GM21619 (cell line): Measurements from ENCODE around the gene BCAP29.
"Not testable (repeated sequence)": the region's sequence is repeated elsewhere in the genome, so short reads cannot be mapped to it uniquely, and the experiment has no call there.

Experiments
- ATAC-seq: cut with Tn5 transposase; IDR thresholded peaks from one replicate; pipeline ENCODE4 v1.9.1; 2021; ENCODE audit not compliant: unreplicated experiment

Gene BCAP29

DNA sequence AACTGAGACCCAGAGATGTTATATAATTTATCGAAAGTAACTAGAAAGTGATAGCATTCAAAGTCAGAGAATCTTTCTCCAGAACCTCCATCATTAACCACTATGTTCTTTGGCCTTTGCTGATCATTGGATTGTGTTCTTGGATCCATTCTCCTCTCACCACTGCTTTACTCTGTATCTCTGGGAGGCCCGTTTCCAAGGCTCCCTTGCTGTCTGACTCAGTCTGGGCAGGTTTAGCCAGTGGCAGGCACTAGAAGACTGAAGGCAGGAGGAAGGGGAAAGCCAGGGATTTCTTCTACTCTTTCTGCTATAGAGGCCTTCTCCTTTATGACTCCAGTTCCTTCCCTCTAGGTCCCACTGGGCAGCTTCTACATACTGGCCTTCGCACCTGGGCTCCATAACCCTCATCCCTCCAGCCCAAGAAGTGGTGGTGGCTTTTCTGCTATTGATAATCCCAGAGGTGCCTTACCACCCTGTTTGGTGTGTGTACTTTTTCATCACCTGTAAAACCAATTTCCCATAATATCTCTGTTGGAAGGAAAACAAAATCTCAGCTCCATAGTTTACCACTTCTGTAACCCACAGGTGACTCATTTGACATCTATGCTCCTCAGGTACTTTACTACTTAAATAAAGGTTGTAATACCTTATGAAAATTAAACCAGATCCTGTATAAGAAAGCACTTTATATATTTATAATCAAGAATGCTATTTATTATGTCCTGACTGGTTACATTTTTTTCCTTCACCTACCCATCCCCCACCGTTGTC, 36.0 kb downstream of the BCAP29 start:
- no peak for ATAC-seq

DNA sequence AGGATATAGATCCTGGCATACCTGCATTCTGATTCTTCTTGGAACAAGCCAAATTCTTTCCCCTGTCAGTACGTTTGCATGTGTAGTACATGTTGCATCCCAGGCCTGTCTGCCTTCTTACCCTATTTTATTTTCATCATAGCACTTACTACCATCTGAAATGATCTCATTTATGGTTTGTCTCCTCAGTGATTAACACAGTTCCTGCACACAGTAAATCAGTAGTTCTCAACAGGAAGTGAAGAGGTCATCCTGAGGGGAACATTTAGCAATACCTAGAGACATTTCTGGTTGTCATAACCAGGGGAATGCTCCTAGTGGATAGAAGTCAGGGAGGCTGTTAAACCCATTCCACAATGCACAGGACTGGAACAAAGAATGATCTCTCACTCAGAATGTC, 42.4 kb downstream of the BCAP29 start:
- ATAC-seq: peak; percentile 61

DNA sequence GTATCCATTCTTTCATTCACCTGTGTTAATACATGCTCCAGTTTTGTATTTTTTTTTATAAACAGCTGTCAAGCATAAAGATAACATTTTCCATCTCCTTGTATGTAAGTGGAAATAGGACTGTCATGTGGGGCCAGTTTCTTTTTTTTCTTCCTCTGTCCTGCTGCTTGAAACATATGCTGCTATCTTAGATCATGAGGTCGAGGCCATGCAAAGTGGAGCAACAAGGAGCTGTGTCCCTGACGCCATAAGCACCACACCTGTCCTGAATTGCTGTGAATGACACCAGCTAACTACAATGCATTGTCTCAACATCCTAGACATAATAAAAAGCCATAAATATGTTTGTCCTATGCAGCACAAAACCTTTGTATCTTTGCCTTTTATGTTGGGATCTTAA, 42.8 kb downstream of the BCAP29 start:
- ATAC-seq: no peak

DNA sequence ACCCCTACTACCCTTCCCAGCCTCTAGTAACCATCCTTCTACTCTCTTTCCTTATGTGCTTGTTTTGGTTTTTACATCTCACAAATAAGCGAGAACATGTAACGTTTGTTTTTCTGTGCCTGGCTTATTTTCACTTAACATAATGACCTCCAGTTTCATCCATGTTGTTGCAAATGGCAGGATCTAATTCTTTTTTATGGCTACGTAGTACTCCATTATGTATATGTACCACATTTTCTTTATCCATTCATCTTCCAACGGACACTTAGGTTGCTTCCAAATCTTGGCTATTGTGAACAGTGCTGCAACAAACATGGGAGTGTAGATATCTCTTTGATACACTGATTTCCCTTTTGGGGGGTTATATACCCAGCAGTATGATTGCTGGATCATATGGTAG, 47.0 kb downstream of the BCAP29 start:
- ATAC-seq: no peak

DNA sequence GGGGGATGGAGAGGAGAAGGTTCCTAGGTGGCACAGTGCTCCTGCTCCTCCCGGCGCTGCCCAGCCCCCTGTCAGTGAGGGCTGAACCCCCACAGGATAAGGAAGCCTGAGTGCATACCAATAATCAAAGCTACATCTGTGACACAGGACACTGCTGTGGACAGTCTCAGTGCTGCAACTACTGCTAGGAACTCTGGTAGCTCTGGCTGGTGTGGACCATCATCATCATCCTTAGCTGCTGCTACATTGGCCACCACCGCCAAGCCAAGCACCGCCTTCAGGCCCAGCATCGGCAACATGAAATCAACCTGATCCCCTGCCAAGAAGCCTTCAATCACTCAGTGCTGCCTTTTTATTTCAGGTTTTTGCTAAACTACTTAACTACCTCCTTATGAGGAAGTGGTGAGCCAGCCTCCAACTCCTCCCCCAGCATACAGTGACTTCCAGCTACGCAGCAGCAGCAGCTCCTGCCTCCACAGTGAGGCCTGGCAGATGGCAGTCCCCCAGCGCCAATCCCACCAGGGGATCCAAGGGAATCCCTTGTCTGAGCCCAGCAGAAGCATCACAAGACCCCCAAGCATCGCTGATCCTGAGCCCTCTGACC, 48.5 kb downstream of the BCAP29 start:
- no peak for ATAC-seq

DNA sequence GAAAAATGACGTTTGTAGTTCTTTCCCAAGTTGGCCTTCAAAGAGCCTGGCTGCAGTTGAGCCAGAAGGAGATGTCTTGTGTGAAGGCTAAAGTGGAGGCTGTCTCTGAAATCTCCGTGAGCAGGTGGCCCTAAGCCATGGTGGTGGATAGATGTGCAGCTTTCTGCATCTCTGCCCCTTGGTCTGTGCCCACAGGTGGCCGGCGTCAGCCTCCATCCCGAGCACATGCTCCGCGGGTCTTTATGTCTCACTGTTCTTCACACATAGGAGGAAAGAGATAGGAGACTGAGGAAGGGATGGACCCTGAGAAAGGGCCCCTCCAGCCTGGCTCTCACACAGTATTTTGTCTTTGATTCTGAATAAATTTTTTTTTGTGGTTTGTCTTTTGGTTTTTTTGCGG, 50.3 kb downstream of the BCAP29 start:
- ATAC-seq: no peak

DNA sequence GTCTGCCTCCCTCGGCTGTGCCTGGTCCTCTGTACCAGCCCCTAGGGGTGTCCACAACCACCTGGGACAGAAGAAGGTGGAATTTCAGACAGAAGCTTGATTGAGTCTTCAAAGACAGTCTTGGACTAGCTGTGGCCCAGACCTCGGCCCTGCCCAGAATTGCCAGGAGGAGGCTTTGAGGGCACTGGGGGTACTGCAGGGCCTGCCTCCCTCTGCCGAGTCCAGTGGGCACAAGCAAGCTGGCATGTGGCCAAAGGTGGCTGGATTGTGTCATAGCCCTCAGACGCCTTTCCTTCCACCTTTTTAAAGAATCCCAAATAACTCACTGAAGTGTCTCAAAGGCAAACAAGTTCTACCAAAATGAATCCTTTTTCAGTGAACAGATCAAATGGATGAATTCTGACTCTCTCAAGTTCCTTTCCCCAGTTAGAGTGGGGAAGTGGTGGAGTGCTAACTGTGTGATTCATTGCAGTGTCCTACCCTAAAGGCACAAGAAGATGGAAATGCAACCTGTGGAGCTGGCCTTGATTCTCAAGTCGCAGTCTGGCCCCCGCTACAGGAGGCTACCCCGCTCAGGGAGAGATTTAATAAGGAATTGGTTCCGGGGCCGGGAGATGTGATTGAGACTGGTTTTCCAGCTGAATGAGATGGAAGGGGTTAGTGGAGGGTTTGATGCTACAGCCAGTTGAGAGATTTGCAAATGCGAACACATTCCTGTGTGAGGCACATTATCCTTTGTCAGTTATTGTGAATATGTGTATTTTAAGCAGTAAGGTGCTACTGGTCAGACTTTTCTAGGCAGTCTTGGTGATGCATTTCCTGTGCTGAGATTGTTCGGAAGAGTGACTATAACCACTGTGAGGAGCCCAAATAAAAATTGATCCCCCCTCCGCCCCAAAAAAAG, 51.8 kb downstream of the BCAP29 start:
- ATAC-seq: no peak

DNA sequence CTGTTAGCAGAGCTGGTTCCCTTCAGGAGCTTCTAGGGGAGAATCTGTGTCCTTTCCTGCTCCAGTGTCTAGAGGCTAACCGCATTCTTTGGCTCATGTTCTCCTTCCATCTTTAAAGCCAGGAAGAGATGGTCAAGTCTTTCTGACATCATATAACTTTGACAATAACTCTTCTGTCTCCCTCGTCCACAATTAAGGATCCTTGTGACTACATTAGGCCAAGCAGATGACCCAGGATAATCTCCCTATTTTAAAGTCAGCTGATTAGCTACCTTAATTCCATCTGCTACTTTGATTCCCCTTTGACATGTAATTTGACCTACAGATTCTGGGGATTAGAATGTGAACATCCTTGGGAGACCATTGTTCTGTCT, 52.4 kb downstream of the BCAP29 start:
- no peak for ATAC-seq

DNA sequence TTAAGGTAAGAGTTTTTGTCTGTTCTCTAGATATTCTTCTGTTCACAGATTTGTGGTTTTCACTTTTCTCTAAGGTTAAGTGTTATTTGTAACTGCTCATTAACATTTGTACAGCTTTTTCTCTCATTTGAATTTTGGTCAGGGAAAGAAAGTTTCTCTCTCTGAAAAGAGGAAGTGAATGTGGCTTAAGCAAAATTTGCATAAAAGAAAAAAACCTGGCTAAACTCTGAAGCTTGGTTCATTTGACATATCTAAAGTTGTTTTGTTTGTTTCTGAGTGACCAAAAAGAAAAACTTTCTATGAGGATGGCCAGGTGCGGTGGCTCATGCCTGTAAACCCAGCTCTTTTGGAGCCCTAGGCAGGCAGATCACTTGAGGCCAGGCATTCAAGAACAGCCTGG, 58.5 kb downstream of the BCAP29 start:
- ATAC-seq: peak; percentile 92

DNA sequence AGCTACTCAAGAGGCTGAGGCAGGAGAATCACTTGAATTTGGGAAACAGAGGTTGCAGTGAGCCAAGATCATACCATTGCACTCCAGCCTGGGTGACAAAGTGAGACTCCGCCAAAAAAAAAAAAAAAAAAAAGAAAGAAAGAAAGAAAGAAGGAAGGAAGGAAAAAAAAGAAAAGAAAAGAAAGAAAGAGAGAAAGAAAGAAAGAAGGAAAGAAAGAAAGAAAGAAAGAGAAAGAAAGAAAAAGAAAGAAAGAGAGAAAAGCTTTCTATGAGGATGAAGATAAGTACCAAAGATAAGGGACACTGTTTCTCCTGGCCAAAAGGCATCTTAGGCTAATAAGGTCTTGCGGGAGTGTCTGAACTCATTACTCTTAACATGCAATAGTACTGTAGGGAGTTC, 59.0 kb downstream of the BCAP29 start:
- not testable (repeated sequence) for ATAC-seq

DNA sequence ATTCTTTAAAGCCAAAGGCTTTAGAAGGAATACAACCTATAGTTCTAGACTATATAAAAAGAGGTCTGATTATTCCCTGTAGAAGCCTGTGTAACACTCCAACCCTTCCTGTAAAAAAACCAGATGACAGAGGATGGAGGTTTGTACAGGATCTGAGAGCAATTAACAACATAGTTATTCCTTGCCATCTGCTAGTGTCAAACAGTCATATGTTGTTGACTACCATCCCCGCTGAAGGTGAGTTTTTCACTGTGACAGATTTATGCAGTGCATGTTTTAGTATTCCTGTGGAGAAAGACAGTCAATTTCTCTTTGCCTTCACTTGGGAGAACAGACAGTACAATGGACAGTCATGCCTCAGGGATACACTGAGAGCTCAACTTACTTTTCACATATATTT, 61.6 kb downstream of the BCAP29 start:
- no peak for ATAC-seq

DNA sequence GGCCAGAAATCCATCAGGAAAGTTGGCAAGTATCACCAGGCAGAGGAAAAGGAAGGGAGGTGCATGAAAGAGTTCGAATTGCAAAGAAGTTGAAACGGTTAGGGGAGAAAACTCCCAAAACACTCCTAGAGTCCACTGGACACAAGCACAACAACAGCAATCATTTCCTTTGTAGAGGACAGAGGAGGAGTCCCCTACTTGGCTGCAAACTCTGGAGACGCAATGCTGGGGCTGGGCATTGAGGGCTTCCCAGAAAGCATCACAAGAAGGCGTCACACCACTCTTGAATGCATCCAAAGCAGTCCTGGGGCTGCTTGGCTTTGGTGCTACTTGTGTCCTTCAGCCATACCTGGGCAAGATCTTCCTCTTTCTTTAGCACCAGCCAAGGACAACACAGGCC, 62.5 kb downstream of the BCAP29 start:
- no peak for ATAC-seq

DNA sequence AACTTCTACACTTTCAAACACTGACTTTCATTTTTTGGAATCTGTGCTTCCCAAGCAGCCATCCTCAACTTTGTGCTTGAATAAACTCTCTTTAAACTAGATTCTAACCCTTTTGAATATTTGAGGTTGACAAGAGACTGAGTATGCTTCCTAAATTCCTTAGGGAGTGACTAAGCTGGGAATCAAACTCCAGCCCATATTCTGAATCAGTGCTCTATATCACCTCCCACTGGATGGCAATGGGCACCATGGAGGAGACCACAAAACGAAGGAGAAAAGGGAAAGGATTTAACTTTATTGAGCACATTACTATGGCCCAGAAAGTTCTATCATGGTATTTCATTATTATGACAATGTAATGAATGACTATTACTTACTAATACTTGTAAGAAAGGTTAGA, 63.4 kb downstream of the BCAP29 start:
- no peak for ATAC-seq

DNA sequence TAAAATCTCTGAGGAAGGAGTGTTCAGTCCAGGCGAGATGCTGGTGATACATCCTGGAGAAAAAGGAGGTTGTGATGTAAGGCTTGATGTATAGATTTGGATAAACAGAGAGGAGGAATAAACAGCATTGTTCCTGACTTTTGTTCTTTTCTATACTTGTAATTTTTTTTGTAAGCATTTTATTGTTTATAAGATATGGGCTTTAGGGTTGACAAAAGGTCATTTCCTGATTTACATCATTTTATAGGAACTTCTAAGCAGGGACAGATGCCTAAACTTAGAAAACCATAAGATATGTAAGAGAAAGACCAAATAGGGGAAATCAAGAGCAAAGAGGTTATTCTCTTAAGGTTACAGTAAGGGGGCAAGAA, 63.9 kb downstream of the BCAP29 start:
- no peak for ATAC-seq

DNA sequence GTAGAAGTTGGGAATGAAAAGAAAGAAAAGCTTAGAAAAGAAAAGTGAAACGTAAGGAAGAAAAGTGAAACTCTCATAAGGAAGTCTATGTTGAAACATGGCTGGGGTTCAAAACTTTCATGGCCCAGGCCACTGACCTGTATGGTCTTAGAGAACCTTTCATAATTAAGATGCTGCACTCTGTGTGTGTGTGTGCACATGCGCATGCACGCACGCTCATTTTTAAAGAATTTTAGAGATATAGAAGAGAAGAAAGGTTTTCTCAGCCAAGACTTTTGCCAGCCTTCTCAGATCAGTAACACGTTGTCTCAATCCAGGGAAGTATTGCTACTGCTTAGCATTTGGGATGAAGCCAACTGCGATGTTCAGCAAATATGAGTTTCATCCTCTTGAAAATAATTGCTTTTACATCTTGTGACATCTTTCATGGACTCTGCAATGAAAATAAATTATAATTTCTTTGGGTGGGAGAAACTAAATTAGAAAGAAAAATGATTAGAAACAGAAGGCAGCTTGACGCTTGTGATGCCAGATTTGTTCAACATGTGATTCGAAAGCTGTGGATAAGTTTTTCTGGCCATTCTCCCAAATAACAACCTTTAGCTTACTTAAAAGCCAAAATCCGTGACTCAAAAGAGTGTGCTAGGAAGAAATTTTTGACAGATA, 64.4 kb downstream of the BCAP29 start:
- no peak for ATAC-seq

DNA sequence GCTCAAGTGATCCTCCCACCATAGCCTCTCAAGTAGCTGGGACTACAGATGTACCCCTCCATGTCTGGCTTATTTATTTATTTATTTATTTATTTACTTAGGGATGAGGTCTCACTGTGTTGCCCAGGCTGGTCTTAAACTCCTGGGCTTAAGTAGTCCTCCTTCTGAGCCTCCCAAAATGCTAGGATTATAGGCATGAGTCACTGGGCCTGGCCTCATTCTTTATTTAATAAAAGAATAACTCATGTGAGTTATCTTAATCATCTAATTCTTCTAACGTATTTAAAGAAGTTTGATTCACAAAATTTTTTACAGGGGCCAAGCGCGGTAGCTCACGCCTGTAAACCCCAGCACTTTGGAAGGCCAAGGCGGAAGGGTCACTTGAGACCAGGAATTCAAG, 72.6 kb downstream of the BCAP29 start:
- ATAC-seq: no peak

DNA sequence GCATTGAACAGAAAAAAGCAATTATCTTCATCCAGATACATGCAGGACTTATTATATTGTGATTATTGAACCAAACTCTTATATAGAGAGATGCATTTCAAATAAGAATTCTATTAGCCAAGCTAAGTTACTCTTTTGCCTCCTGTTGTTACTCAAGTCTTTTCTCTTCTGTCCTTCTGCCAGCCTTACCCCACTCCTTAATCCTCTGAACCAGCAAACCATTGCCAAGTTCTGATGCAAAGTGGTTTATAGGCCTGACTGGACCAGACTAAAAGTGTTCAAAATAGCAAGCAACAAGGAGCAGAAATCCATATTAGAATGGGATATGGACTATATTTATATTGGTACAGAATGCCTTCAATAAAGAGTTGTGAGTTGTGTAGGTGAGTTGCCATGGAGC, 78.4 kb downstream of the BCAP29 start:
- ATAC-seq: no peak

DNA sequence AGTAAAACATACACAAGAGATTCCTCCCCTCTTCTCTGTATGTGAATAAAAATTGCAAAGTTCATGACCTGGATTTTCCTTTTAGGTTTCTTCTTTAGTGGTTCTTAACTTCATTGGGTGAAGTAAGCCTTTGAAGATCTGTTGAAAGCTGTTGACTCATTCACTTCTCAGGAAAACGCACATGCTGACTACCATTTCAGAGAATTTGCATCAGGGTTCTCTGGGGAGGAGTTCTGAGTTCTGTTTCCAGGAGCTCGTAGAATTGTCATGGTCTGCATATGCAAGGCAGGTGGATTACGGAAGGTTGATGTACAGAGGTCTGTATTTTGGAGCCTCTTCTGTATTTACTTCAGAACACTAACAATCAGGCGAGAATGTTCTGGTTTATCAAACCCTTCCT, 79.6 kb downstream of the BCAP29 start:
- ATAC-seq: no peak

DNA sequence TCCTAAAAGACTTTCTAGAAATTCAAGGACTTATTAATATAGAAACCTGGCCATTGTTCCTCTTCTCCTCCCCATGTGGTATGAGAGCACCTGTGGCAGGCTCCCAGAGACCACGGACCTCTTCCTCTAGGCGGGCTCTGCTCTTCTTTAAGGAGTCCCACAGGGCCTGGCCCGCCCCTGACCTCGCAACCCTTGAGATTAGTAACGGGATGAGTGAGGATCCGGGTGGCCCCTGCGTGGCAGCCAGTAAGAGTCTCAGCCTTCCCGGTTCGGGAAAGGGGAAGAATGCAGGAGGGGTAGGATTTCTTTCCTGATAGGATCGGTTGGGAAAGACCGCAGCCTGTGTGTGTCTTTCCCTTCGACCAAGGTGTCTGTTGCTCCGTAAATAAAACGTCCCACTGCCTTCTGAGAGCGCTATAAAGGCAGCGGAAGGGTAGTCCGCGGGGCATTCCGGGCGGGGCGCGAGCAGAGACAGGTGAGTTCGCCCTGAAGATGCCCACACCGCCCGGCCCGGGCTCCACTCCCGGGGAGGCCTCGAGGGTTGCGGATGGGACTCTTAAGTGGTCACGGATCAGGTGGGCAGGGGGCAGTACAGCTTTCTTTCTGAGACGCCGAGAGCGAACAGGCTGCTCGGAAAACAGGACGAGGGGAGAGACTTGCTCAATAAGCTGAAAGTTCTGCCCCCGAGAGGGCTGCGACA, 80.5 kb downstream of the BCAP29 start, which contains the start of gene SLC26A4:
Gene SLC26A4 (plus strand): TSS at position 448 of the 700 bp plus-strand sequence. CDS start 814 bp downstream, outside the sequence.
- peak; percentile 53 for ATAC-seq

DNA sequence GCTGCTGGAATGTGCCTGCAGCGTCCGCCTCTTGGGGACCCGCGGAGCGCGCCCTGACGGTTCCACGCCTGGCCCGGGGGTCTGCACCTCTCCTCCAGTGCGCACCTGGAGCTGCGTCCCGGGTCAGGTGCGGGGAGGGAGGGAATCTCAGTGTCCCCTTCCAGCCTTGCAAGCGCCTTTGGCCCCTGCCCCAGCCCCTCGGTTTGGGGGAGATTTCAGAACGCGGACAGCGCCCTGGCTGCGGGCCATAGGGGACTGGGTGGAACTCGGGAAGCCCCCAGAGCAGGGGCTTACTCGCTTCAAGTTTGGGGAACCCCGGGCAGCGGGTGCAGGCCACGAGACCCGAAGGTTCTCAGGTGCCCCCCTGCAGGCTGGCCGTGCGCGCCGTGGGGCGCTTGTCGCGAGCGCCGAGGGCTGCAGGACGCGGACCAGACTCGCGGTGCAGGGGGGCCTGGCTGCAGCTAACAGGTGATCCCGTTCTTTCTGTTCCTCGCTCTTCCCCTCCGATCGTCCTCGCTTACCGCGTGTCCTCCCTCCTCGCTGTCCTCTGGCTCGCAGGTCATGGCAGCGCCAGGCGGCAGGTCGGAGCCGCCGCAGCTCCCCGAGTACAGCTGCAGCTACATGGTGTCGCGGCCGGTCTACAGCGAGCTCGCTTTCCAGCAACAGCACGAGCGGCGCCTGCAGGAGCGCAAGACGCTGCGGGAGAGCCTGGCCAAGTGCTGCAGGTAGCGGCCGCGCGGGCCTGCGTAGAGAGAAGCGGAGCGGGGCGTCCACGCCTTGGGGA, 81.2 kb downstream of the BCAP29 start:
- peak; percentile 45 for ATAC-seq
